Adrenal gland (tissue), 12 donors: ENCODE measurements around the gene LOXHD1. TPM values are rescaled to one million over a fixed set of nuclear protein-coding genes. Genes with fewer than 3 reads are reported as not detected.

Experiments used
- DNase-seq, 7 donors: peaks; one replicate each; pipeline ENCODE4 v3.0.0-alpha.2; 2019 to 2020
- H3K27ac ChIP-seq, 5 donors: fragments of 200-600 bp; sonication (generic) in 4 of 5; 1 replicate in 3 of 5; 2 replicates in 2 of 5; pipeline versions ENCODE4 v1.5.1 to v1.8.0; 2016 to 2020; ENCODE audit warnings: mild to moderate bottlenecking in 1 of 5
- H3K27me3 ChIP-seq: fragments of 200-600 bp; 2 replicates; pipeline ENCODE4 v1.8.0; 2021
- H3K36me3 ChIP-seq, 2 donors: fragments of 200-600 bp; replicated peaks in 1 of 2; 1 replicate in 1 of 2; 2 replicates in 1 of 2; pipeline versions ENCODE4 v1.5.1 to v1.8.0; 2018 to 2022
- H3K4me1 ChIP-seq, 2 donors: fragments of 200-600 bp; replicated peaks in 1 of 2; 1 replicate in 1 of 2; 2 replicates in 1 of 2; pipeline versions ENCODE4 v1.5.1 to v1.8.0; 2018 to 2021
- H3K4me3 ChIP-seq, 4 donors: fragments of 200-600 bp; sonication (generic) in 3 of 4; one replicate each; pipeline ENCODE4 v1.5.1; 2016 to 2018
- H3K9me3 ChIP-seq, 3 donors: fragments of 200-600 bp; sonication (generic) in 1 of 3; replicated peaks in 1 of 3; 1 replicate in 2 of 3; 2 replicates in 1 of 3; pipeline versions ENCODE4 v1.5.1 to v1.8.0; 2016 to 2021
- POLR2A ChIP-seq, 2 donors: fragments of 450-650 bp; IDR thresholded peaks; one replicate each; pipeline ENCODE4 v1.6.1; 2017; ENCODE audit warnings: antibody characterized with exemption in 2 of 2, mild to moderate bottlenecking in 2 of 2, moderate library complexity in 1 of 2
- WGBS, 4 donors: extraction: QIAGEN DNeasy Blood & Tissue Kit in 2 of 4; methylation state at CpG; one replicate each; pipeline versions ENCODE4 v1.1.5 to v1.1.7; 2013 to 2017; 5-methylcytosine and 5-hydroxymethylcytosine counted together
- intact Hi-C, 2 donors: fragments of 100-400 bp; cut with DNase I; formaldehyde crosslinking; loops; one replicate each; pipeline versions ENCODE4 v1.14.1 to v1.15.0; 2022 to 2023
- polyA plus RNA-seq, 3 donors: library from polyadenylated mRNA; stranded (reverse); fragments of 200-250 nt in 2 of 3; fragments of 350-450 nt in 1 of 3; fragmentation: Illumina TruSeq in 1 of 3; extraction: RNeasy Lipid Tissue Mini Kit (QIAGEN cat#74804) in 1 of 3; gene quantifications; one replicate each; pipeline ENCODE4 v1.2.3, GENCODE V29; 2013 to 2014
- total RNA-seq, 9 donors: library from RNA; depleted of rRNA in 4 of 9; stranded (reverse); fragments of >200 nt in 4 of 9; fragments of 120-200 nt in 1 of 9; fragmentation: NEBNext Ultra II Directional in 1 of 9; extraction: Animal tissue kit (Norgen Biotek cat#: 25700) in 1 of 9; gene quantifications; one replicate each; pipeline versions ENCODE4 v1.1.0 to v1.2.4, GENCODE V29; 2013 to 2023
- TF ChIP-seq, protein P1 (sequence below), 6 experiments: fragments of 450-650 bp in 4 of 6; fragments of 200-600 bp in 2 of 6; sonication (generic) in 1 of 6; IDR thresholded peaks; 1 replicate in 5 of 6; 2 replicates in 1 of 6; pipeline versions ENCODE4 v1.5.1 to v1.8.0; 2016 to 2021; ENCODE audit warnings: antibody characterized with exemption in 6 of 6, mild to moderate bottlenecking in 2 of 6, moderate library complexity in 1 of 6
- donor health status: healthy with polysubstance abuse.
- donor health status: Bipolar disorder and iron deficiency.
- donor health status: DM: yes; HTN: yes; CAD: no.
- donor health status: DM: no; HTN: no; CAD: no.
- donor health status: DM: no; HTN: no; CAD: no.
- donor health status: DM: yes; HTN: yes; CAD: no.

LOXHD1 gene
- total and polyA plus RNA-seq, 12 donors: 0.08 to 0.30 (median 0.16) TPM; not detected in 7

- 84 to 98% (median 94%) methylated on average over 4 of the region's 4 CpGs for WGBS, 4 donors
- TF ChIP-seq, protein P1, sequence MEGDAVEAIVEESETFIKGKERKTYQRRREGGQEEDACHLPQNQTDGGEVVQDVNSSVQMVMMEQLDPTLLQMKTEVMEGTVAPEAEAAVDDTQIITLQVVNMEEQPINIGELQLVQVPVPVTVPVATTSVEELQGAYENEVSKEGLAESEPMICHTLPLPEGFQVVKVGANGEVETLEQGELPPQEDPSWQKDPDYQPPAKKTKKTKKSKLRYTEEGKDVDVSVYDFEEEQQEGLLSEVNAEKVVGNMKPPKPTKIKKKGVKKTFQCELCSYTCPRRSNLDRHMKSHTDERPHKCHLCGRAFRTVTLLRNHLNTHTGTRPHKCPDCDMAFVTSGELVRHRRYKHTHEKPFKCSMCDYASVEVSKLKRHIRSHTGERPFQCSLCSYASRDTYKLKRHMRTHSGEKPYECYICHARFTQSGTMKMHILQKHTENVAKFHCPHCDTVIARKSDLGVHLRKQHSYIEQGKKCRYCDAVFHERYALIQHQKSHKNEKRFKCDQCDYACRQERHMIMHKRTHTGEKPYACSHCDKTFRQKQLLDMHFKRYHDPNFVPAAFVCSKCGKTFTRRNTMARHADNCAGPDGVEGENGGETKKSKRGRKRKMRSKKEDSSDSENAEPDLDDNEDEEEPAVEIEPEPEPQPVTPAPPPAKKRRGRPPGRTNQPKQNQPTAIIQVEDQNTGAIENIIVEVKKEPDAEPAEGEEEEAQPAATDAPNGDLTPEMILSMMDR (IDR thresholded peaks at IDR 0.05): no peak
- TF ChIP-seq POLR2A (IDR thresholded peaks at IDR 0.05): no peak
- no peak overlapping the region for H3K4me3 ChIP-seq
- no peaks in the 10 kb centered on the region for H3K4me1 ChIP-seq
- no peaks in the 10 kb centered on the region for H3K36me3 ChIP-seq
- DNase-seq: no peak
- intact Hi-C loops: no loop called here
- no peaks in the 10 kb centered on the region for H3K9me3 ChIP-seq
- peaks cover 1% of the 10 kb centered on the region for H3K27me3 ChIP-seq
- H3K27ac ChIP-seq: no peak overlapping the region
Measured at GRCh38 chr18:46574000-46574742, 82.8 kb downstream of the LOXHD1 start.

DNA sequence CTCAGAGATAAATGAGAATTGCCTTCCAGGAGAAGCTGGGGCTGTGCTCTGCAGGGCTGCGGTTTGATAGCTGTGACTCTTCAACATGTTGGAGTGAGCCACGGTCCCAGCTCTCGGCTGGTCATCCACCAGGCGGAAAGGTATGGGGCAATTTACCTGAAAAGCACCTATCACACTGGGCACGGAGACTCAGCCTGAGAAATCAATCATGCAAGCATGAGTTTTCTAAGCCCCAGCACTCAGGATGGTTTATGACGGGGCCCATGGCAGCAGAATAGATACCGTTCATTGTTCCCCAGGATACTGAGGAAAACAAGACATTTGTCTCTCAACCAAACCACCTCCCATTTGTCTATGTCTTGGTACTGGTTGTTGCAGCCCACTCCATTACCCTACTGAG is 83.9 kb downstream of the LOXHD1 start:
- no peaks in the 10 kb centered on the region for H3K27me3 ChIP-seq
- H3K9me3 ChIP-seq: no peaks in the 10 kb centered on the region
- no peaks in the 10 kb centered on the region for H3K36me3 ChIP-seq
- intact Hi-C loops: no loop called here
- H3K27ac ChIP-seq: no peak overlapping the region
- WGBS, 4 donors: 84 to 92% (median 90%) methylated on average over 6 to 7 of the region's 7 CpGs
- no peaks in the 10 kb centered on the region for H3K4me1 ChIP-seq
- TF ChIP-seq POLR2A (IDR thresholded peaks at IDR 0.05): no peak
- TF ChIP-seq, protein P1 (IDR thresholded peaks at IDR 0.05): no peak
- DNase-seq: no peak
- no peak overlapping the region for H3K4me3 ChIP-seq

GRCh38 chr18:46571756-46572155 is 85.3 kb downstream of the LOXHD1 start:
- H3K4me1 ChIP-seq: no peaks in the 10 kb centered on the region

GRCh38 chr18:46570666-46571065 is 86.4 kb downstream of the LOXHD1 start:
- no peak for DNase-seq
- Histone ChIP-seq H3K36me3 (no peaks in the 10 kb centered on the region), H3K27me3 (no peaks in the 10 kb centered on the region), H3K27ac (no peak overlapping the region), H3K9me3 (no peaks in the 10 kb centered on the region), H3K4me3 (no peak overlapping the region), H3K4me1 (no peaks in the 10 kb centered on the region)
- intact Hi-C loops: no loop called here
- 70 to 87% (median 79%) methylated on average over 6 of the region's 6 CpGs for WGBS, 4 donors
- no peak for TF ChIP-seq POLR2A (IDR thresholded peaks at IDR 0.05)
- TF ChIP-seq, protein P1 (IDR thresholded peaks at IDR 0.05): no peak

More at GRCh38 chr18:46571756-46572155, 85.3 kb downstream of the LOXHD1 start:
- Histone ChIP-seq H3K27ac (no peak overlapping the region), H3K36me3 (no peaks in the 10 kb centered on the region), H3K27me3 (no peaks in the 10 kb centered on the region), H3K9me3 (no peaks in the 10 kb centered on the region), H3K4me3 (no peak overlapping the region)
- DNase-seq: no peak
- 82 to 90% (median 85%) methylated on average over 6 of the region's 6 CpGs for WGBS, 4 donors
- TF ChIP-seq POLR2A (IDR thresholded peaks at IDR 0.05): no peak
- TF ChIP-seq, protein P1 (IDR thresholded peaks at IDR 0.05): no peak
- intact Hi-C loops: no loop called here
